T-helper 1 cell treated with Interleukin-12 subunit alpha and Interleukin-12 subunit beta and Interleukin-4 antibody, amounts not matched to agents 30 ng/mL and 1 ng/mL, for 36 hours (primary cell): ENCODE results near the gene CFAP410. TPM values are rescaled to one million over a fixed set of nuclear protein-coding genes. Genes with fewer than 3 reads are reported as not detected.

ENCODE experiments used
- intact Hi-C: fragments of 100-400 bp; cut with micrococcal nuclease; formaldehyde crosslinking; loops from one replicate; pipeline ENCODE4 v1.15.1; 2024
- total RNA-seq: library from RNA; stranded (reverse); gene quantifications from 2 replicates; pipeline ENCODE4 v1.2.3, GENCODE V29; 2022

The CFAP410 gene
- total RNA-seq = 17.4 and 17.8 TPM in 2 replicates

DNA sequence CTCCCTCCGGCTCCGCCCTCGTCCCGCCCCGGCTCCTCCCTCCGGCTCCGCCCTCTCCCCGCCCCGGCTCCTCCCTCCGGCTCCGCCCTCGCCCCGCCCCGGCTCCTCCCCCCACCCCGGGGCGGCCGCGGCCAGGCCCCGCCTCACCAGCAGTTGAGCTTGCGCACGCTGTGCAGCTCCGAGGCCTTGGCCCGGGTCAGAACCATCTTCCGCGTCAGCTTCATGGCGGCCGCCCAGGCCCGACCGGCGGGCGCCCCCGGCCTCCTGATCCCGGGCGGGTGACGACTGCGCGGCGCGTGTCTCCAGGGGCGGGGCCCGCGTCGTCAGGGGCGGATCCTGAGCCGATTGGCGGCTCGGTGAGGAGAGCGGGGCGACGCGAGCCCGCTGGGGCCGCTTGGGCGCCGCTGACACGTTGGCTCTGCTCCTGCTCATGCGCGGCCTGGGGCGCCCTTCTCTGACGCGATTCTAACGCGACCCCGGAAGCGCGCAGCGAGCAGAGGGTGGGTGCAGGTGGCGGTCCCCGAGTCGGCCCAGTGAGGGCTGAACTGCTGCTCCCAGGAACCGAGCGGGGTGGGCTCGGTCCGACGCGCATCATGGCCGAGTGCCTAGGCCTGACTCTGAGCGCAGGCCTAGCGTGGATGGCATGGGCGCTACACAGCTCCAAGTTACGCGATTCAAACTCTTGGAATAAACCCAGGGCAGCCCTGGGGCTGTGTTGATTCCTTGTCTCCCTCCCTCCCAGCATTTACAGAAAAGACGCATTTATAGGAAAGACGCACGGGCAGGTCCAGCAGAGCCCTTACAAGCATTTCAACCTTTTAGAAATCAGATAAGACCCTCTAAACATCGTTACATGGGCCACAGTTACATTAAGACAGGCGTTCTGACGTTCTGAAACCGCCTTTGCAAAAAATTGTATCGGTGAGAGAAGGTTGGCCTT is at the start of gene CFAP410:
CFAP410 (minus strand) TSS at position 420 of the 940 bp plus-strand sequence; CDS start at position 224, 196 bp downstream.
- intact Hi-C loops = loop anchor here (1.0 to 5.0 kb wide), 6 partner anchors 16 to 534 kb away; partner anchors contain the start of genes LRRC3, PTTG1IP, SUMO3 and UBE2G2

DNA sequence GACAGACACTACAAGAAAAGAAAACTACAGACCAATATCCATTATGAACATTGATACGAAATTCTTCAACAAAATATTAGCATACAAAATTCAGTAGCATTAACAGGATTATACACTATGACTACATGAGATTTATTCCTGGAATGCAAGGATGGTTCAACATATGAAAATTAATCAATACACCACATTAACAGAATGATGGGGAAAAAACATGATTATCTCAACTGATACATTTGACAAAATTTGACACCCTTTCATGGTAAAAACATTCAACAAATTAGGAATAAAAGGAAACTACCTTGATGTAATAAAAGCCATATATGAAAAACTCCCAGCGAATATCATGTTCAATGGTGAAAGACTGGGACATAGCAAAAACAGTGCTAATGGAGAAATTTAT is 45.8 kb upstream of the CFAP410 start:
- intact Hi-C loops = no loop called here

- intact Hi-C loops = no loop called here
Measured at GRCh38 chr21:44383216-44383615, 44.0 kb upstream of the CFAP410 start.

DNA sequence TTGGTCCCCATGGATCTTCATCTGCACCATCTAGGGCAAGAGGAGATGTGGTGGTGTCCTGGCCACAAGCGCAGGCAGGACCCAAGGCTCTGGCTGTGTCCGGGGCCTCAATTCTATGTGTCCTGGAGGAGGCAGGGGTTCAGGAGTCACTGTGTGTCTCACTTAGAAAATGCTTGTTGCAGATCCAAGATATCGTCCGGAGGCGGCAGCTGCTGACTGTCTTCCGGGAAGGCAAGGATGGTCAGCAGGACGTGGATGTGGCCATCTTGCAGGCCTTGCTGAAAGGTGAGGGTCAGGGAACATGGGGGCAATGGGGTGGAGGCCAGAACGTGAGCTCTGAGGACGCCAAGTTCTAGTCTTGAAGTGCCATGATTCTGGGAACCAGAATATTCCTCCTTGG is 43.3 kb upstream of the CFAP410 start:
- intact Hi-C loops = no loop called here

GRCh38 chr21:44381874-44382273 is 42.7 kb upstream of the CFAP410 start:
- intact Hi-C loops = no loop called here

DNA sequence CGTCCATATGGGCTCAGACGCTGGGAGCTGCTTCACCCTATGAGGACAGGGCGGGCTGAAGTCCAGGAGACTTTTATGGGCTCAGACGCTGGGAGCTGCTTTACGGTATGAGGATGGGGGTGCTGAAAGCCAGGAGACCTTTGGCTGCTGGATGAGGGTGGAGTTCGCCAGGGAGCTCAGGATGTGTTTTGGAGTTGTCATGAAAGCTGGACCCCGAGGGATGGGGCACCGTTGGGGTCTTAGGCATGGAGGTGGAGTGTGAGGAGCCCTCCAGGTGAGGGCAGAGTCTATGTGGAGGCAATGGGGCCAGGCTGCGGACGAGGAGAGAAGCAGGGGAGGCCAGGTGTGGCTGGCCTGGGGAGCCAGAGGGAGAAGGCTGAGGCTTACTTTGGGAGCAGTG is 41.7 kb upstream of the CFAP410 start:
- intact Hi-C loops = no loop called here

GRCh38 chr21:44379991-44380865 is 41.0 kb upstream of the CFAP410 start:
- intact Hi-C loops = no loop called here

GRCh38 chr21:44379515-44379848 is 40.3 kb upstream of the CFAP410 start:
- intact Hi-C loops = no loop called here

- intact Hi-C loops = no loop called here
Measured at GRCh38 chr21:44378646-44379514, 39.7 kb upstream of the CFAP410 start.

GRCh38 chr21:44377922-44378645 is 38.9 kb upstream of the CFAP410 start:
- intact Hi-C loops = no loop called here

DNA sequence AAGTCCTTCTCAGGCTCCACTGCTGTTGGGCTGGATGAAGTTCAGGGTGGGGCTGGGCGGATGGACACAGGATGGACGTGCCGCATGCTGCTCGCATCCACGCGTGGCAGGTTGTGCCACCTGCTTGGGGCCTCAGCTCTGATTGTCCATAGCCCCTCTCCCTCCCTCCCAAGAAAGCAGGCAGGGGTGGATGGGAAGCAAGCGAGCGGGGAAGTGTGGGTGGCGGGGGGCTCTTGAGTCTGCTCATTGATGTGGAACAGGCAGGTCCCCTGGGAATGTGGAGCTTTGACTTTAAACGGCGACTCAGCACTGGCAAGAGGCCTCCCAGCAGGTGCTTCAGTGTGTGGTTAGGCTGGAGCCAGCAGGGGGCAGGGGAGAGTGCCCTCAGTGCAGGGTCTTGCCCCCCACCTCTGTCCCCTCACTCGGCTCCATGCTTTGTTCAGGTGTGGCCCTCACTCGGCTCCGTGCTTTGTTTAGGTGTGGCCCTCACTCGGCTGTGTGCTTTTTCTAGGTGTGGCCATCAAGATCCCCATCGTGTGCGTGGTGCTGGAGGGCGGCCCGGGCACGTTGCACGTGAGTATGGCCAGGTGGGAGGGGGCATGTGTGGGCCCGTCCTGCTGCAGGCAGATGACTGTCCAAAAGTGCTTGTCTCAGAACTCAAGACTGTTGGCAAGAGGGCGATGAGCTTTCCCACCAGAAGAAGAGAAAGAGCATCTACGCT is 38.2 kb upstream of the CFAP410 start:
- intact Hi-C loops = no loop called here

DNA sequence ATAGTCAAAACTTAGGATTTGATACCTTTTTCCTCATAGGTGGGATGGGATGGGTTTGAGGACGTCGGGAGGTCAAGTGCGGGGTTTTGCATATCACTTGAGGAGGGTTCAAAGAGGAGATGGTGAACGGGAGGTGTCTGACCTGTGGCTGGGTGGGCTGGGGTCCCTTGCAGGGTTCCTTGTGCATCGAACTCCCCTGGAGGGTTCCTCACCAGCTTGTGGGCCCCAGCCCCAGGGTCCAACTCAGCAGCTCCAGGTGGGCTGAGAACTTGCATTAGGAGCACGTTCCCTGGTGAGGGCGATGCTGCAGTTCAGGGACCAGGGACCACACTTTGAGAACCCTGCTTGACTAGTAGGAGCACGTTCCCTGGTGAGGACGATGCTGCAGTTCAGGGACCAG is 37.4 kb upstream of the CFAP410 start:
- intact Hi-C loops = no loop called here

GRCh38 chr21:44375761-44376241 is 36.6 kb upstream of the CFAP410 start:
- intact Hi-C loops = no loop called here

DNA sequence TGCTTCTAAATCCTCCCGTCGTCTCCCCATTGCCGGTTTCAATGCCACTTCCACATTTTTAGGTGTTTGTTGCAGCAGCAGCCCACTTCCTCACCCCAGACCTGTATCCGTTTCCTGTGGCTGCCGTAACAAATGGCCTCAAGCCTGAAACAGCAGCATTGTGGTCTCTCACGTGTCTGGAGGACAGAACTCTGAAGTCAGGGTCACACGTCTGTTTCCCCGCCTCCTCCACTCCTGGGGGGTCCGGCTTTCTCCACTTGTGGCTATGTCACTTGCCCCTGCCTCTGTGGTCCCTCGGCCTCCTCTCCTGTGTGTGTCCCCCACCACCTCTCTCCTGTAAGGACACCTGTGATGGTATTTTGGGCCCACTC is 36.1 kb upstream of the CFAP410 start:
- intact Hi-C loops = no loop called here

- intact Hi-C loops = no loop called here
Measured at GRCh38 chr21:44374601-44375280, 35.6 kb upstream of the CFAP410 start.

GRCh38 chr21:44372616-44373015 is 33.4 kb upstream of the CFAP410 start:
- intact Hi-C loops = no loop called here

DNA sequence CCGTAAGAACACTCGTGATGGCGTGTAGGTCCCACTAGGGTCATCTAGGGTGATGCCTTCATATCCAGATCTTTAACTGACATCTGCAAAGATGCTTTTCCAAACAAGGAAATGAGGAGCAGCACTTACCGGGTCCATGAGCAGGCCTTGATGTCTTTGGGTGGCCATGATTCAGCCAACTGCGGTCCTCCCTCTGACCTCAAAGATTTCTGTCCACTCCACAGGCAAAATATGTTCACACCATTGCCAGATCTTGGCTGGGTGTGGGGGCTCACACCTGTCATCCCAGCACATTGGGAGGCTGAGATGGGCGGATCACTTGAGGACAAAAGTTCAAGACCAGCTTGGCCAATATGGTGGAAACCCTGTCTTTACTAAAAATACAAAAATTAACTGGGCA is 32.4 kb upstream of the CFAP410 start:
- intact Hi-C loops = no loop called here

DNA sequence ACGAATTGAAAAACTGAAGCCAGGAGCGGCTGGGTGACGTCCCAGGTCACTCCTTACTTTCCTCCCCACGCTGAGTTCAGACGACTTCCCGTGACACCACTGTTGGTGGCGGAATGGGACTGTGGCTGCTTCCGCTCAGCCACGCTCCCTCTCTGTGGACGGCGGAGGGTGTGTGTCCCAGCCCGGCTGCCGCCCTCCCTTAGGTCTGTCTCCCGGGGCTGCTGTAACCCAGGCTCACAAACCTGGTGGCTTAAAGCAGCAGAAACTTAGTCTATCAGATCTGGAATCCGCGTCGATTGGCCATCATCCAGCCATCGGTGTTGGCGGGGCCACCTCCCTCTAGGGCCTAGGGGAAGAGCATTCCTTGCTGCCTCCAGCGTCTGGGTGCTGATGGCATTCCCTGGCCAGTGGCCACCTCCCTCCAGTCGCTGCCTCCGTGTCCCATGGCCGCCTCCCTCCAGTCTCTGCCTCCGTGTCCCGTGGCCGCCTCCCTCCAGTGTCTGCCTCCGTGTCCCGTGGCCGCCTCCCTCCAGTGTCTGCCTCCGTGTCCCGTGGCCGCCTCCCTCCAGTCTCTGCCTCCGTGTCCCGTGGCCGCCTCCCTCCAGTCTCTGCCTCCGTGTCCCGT is 31.7 kb upstream of the CFAP410 start:
- intact Hi-C loops = no loop called here
